GM19324 (cell line): Measurements from ENCODE around the gene NKD2.
"Not testable (repeated sequence)": the region's sequence is repeated elsewhere in the genome, so short reads cannot be mapped to it uniquely, and the experiment has no call there.

Source experiments
- ATAC-seq: cut with Tn5 transposase; IDR thresholded peaks from one replicate; pipeline ENCODE4 v1.9.1; 2021; ENCODE audit warnings: mild to moderate bottlenecking, moderate library complexity; ENCODE audit not compliant: unreplicated experiment, low FRiP score

Gene NKD2, protein sequence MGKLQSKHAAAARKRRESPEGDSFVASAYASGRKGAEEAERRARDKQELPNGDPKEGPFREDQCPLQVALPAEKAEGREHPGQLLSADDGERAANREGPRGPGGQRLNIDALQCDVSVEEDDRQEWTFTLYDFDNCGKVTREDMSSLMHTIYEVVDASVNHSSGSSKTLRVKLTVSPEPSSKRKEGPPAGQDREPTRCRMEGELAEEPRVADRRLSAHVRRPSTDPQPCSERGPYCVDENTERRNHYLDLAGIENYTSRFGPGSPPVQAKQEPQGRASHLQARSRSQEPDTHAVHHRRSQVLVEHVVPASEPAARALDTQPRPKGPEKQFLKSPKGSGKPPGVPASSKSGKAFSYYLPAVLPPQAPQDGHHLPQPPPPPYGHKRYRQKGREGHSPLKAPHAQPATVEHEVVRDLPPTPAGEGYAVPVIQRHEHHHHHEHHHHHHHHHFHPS

DNA sequence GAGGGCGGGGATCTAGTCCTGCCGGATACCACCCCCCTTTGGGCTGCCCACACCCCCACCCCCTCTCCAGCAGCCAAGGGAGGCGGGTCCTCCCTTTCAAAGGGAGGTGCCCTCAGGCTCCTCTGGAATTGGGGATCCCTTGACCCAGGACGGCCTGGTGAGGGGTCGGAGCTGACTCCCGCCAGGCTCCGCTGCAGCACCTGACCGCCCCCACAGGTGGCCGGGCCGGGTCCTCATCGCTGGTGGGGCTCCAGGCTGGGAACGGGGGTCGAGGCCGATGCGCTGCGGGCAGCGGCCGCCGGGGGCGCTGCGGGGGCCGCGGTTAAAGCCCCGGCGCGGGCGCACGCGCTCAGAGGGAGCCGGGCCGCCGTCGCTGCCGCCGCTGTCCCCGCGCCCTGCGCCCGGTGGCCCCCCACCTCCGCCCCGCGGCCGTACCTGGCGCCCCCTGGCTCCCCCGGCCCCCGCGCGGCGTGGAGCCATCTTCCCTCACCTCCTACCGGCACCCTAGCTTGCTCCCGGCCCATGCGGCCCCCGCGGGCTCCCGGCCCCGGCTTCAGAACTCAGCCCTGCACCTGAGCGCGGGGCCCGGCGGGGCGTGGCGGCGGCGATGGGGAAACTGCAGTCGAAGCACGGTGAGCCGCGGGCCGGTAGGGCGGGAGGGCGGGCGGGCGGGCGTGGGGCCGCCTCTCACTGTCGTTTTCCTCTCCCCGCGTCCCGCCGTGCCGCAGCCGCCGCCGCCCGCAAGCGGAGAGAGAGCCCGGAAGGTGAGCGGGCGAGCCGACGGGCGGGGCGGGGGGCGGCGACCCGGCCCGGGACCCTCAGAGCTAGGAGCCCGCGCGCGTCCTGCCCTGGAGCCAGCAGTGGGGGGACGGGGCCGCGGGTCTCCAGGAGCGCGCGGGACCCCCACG is at the start of gene NKD2:
Gene NKD2, plus strand, starts transcription at position 352 of the 908 bp plus-strand sequence. Its CDS starts 256 bp downstream, at position 608.
- no peak for ATAC-seq

DNA sequence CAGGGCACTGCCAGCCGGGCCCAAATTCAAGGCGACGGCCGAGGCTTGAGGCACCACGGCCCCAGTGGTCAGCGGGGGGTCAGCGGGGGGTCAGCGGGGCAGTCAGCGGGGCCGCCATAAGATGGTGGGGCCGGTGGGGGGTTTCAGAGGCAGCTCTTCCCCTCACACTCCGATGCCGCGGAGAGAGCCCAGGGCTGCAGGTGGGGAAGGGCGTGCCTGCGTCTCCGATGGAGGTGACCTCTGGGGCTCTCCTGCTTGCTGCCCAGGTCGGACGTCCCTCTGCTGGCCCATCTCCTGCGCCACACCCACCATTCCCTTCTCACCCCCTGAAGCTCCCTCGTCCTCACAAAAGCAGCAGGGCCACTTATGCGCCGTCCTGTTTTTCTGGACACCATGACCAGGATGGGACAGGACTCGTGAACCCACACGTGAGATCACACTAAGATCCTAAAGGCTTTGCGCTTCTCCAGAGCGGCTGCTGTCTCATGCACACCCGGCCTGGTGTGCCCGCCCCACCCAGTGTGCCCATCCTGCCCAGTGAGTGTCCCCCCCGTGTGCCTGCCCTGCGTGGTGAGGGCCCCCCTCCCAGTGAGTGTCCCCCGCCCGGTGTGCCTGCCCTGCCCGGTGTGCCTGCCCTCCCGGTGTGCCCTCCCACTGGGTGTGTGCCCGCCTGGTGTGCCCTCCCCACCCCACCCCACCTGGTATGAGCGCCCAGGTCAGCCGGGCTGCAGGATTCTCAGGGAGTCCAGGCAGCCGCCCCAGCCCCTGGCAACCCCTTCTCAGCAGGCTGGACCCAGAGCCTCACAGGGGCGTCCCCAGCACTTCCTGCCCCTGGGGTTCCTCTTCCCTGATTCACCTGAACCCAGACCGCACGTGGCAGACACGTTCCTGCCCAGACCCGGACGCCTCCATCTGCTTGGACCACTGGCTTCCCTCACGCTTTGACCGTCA is 48.7 kb upstream of the NKD2 start:
- no peak for ATAC-seq

DNA sequence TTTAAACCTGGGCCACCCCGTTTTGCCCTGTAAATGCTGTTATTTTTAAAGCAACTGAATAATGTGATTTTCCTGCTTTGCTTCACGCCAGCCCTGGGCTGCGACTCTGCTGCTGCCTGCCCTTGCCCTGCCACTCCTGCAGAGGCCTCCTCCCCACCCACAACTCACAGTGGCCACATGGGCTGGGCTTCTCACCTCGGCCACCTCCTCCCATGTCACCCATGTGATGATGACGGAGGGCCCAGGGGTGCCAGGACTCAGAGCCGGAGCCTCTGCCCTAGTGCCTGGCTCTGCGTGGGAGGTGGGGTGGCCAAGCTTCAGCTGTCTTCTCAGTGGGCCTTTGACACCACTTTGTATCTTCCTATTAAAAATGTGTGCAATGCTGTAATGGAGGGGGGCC is 48.1 kb upstream of the NKD2 start:
- ATAC-seq: no peak

GRCh38 chr5:961002-961710 is 47.4 kb upstream of the NKD2 start:
- no peak for ATAC-seq

GRCh38 chr5:961711-962240 is 46.8 kb upstream of the NKD2 start:
- ATAC-seq: no peak

- ATAC-seq: no peak
These were observed 46.2 kb upstream of the NKD2 start for GRCh38 chr5:962386-962785.

GRCh38 chr5:962801-963200 is 45.8 kb upstream of the NKD2 start:
- no peak for ATAC-seq

DNA sequence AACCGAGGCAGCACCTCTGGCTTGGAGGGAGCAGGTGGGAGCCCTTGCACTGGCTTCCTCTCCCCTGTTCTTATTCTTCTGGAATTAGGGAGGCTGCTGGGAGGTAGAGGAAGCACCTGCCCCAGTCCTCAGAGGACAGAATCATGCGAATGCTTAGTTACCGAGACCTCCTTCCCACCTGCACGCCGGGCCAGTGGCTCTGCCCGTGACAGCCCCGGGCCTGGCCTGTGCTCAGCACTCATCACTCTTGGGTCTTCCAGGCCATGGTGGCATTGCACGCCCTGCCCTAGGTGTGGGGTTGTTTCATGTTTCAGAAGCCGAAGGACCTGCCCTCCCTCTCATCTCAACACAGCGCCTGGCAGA is 45.3 kb upstream of the NKD2 start:
- no peak for ATAC-seq

DNA sequence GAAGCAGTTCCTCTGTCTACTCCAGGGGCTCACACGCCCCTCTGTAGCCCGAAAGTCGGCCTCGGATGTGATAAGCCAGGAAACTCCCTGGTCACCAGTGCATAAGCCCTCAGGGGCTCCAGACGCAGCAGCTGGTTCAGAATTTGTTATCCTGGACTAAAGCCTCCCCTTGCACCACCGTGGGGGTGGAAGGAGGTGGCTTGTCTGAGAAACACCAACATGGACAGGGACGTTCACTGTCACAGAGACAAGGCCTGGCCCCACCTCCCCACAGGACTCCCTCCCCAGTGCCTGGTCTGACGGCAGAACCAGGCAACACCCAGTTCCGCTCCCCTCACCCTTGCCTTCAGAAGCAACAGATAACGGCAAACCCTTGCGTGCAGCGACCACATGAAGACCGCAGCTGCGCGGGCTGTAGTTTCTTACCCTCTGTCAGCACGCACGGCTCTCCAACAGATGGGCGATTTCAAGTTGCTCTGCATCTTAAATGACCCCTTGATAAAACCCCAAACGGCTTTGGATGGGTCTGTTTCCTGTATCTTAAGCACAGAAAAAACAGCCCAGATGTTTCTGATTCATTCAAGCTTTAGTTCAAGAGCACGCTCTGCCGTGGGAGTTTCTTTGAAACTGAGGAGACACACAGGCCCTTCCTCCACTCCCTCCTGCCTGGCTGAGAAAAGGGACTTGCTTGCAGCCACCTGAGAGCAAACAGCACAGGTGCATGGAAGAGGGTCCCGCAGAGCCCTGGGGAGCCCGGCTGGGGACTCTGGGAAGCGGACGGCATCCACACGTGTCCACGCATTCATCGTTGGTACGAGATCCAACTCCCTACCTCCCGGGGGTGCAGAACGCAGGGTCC is 44.7 kb upstream of the NKD2 start:
- ATAC-seq: no peak

GRCh38 chr5:964821-965220 is 43.8 kb upstream of the NKD2 start:
- ATAC-seq: no peak

- ATAC-seq: no peak
These were observed 42.8 kb upstream of the NKD2 start for GRCh38 chr5:965604-966344.

GRCh38 chr5:966345-966710 is 42.3 kb upstream of the NKD2 start:
- no peak for ATAC-seq

- no peak for ATAC-seq
These were observed 41.7 kb upstream of the NKD2 start for GRCh38 chr5:966941-967340.

DNA sequence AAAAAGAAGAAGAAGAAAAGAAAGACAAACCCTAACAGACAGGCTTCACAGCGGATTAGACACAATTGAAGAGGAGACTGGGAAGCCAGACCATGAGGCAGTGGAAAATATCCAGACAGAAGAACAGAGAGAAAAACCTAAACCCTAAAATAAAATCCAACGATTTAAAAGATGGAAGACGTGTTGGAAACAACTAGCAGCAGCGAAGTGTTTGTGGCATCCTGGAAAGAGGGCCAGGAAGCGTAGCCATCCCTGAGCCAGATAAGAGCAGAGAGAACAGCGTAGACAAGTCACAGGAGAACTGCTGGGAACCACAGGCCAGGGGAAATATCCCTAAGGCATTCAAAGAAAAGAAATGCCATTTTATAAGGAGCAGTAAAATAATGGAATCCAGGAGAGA is 39.7 kb upstream of the NKD2 start:
- ATAC-seq: no peak

DNA sequence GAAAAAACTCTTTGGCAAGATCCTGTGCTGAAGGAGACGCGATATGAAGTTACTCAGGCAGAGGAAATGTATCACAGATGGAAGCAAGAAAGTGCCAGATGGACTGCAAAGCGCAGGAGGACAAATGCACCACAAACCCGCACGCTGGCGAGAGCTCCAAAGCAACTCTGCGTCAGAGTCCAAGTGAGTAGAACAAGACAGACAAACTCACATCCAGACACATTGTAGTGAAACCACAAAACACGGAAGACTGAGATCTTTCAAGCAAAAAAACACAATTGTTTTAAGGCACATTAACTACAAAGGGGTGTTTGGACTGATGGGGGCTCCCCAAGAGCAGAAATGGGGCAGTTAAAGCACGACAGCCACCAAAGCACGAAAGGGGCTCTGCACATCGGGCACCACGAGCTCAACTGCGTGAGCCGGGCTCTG is 39.2 kb upstream of the NKD2 start:
- no peak for ATAC-seq

DNA sequence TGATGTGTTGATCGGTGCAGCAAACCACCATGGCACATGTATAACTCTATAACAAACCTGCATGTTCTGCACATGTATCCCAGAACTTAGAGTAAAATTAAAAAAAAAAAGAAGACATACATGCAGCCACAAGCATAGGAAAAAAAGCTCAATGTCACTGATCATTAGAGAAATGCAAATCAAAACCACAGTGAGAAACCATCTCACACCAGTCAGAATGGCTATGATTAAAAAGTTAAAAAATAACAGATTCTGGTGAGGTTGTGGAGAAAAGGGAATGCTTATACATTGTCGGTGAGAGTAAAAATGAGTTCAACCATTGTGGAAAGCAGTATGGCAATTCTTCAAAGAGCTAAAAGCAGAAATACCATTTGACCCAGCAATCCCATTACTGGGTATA is 36.0 kb upstream of the NKD2 start:
- not testable (repeated sequence) for ATAC-seq

DNA sequence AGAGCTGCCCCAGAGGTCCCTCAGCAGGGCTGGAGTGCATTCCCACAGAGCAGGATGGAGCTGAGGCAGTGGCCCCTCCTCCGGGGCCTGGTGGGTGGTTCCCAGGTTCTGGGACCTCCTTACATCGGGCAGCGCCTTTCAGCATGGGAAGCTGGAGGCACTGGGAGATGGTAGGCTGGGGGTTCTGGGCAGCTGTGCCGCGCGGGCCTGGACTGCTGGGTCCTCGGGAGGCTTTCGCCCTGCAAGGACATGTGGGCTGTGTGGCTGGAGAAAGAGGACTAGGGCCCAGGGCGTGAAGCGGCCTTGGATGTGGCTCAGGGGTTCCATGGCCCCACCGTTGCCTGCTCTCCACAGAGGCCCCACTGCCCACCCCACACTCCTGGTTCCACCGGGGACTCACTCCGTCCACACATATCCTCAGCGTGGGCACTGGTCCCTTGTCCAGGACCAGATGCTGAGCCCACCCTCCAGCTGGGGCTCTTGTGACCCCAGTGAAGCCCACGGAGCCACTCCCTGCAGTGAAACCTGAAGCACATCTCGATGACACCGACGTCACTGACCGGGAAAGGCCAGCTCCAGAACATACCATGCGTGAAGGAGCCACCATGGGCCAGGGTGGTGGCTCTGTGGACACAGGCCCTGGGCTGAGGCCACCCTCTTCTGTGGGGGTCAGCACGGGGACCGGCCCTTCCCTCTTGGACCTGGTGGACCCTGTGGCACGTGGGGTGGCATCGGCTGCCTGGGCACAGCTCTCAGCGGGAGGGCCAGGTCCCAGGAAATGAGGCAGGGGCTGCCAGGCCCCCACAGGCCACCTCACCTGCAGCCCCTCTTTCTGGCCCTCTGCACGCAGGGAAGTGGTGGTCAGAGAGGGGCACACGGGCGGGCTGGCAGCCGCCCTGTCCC is 31.5 kb upstream of the NKD2 start:
- ATAC-seq: no peak
